Calu3 (cell line): Measurements from ENCODE around the gene TTC34. TPM values are rescaled to one million over a fixed set of nuclear protein-coding genes. Genes with fewer than 3 reads are reported as not detected.

Experiments used
- BruUV-seq: library from RNA; stranded (reverse); fragments of 400-500 nt; replicated peaks from 2 replicates; lab custom pipeline; 2021; lab: Mats Ljungman, UMichigan
- CTCF ChIA-PET: fragments of 300-600 bp; sonication (Branson Sonifier 250); formaldehyde crosslinking; loops from one replicate; lab custom pipeline; 2022; ENCODE audit warnings: antibody characterized with exemption; lab: Charles Lee
- DNase-seq: peaks from one replicate; pipeline ENCODE4 v3.0.0; 2022
- H3K27ac Mint-ChIP-seq: one replicate; pipeline ENCODE4 v1.8.0; 2022; ENCODE audit warnings: mixed read lengths; ENCODE audit not compliant: unreplicated experiment
- H3K27me3 Mint-ChIP-seq: one replicate; pipeline ENCODE4 v1.8.0; 2022; ENCODE audit warnings: mixed read lengths; ENCODE audit not compliant: unreplicated experiment
- H3K36me3 Mint-ChIP-seq: one replicate; pipeline ENCODE4 v1.8.0; 2022; ENCODE audit warnings: mild to moderate bottlenecking, moderate library complexity, mixed read lengths; ENCODE audit not compliant: insufficient read depth, unreplicated experiment
- H3K4me1 Mint-ChIP-seq: one replicate; pipeline ENCODE4 v1.8.0; 2022; ENCODE audit warnings: mild to moderate bottlenecking, low read depth, mixed read lengths; ENCODE audit not compliant: unreplicated experiment
- H3K4me3 Mint-ChIP-seq: one replicate; pipeline ENCODE4 v1.8.0; 2022; ENCODE audit warnings: mild to moderate bottlenecking, low read depth, moderate library complexity, mixed read lengths; ENCODE audit not compliant: unreplicated experiment
- H3K9me3 Mint-ChIP-seq: one replicate; pipeline ENCODE4 v1.8.0; 2022; ENCODE audit warnings: low read depth, mixed read lengths; ENCODE audit not compliant: unreplicated experiment
- intact Hi-C: fragments of 100-400 bp; cut with micrococcal nuclease; formaldehyde crosslinking; loops from one replicate; pipeline ENCODE4 v1.10.0; 2022; ENCODE audit not compliant: unreplicated experiment
- total RNA-seq: library from RNA; stranded (reverse); gene quantifications from 2 replicates; pipeline ENCODE4 v1.2.3, GENCODE V29; 2022
- TF ChIP-seq, protein P1 (sequence below): fragments of 200-600 bp; IDR thresholded peaks from one replicate; pipeline ENCODE4 v1.8.0; 2022; ENCODE audit warnings: antibody characterized with exemption; ENCODE audit not compliant: unreplicated experiment

The TTC34 gene
- total RNA-seq, 1 experiment from 2014 or later = 1.3 TPM

DNA sequence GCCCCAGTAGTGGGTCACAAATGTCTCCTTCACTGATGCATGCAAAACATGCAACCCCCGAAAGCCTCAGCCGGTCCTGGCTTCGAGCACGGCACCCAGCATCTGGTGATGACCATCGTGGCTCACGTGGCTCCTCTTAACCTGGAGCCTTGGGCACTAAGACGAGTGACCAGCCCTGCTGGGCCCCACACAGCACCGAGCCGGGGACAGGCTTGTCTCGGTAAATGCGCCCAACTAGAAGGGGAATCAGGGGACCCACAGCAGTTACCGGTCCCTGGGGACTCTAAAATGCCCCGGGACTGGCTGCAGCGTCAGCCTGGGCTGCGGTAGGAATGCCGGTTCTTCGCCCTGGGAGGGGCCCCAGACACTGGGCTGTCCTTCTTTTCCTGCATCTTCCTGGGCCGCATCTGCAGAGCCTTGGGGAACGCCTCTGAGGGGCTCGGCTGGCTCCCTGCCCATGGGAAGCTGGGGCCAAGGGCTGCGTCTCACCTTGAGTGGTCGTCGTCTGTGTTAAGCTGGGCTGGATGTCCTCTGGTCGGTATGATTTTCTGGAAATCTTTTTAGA is 13.1 kb upstream of the TTC34 start:
- H3K4me1 Mint-ChIP-seq = no peaks in the 10 kb centered on the region
- no peaks in the 10 kb centered on the region for H3K9me3 Mint-ChIP-seq
- DNase-seq = no peak
- H3K27ac Mint-ChIP-seq = no peak overlapping the region
- intact Hi-C loops = no loop called here
- no peak overlapping the region for H3K4me3 Mint-ChIP-seq
- TF ChIP-seq, protein P1, sequence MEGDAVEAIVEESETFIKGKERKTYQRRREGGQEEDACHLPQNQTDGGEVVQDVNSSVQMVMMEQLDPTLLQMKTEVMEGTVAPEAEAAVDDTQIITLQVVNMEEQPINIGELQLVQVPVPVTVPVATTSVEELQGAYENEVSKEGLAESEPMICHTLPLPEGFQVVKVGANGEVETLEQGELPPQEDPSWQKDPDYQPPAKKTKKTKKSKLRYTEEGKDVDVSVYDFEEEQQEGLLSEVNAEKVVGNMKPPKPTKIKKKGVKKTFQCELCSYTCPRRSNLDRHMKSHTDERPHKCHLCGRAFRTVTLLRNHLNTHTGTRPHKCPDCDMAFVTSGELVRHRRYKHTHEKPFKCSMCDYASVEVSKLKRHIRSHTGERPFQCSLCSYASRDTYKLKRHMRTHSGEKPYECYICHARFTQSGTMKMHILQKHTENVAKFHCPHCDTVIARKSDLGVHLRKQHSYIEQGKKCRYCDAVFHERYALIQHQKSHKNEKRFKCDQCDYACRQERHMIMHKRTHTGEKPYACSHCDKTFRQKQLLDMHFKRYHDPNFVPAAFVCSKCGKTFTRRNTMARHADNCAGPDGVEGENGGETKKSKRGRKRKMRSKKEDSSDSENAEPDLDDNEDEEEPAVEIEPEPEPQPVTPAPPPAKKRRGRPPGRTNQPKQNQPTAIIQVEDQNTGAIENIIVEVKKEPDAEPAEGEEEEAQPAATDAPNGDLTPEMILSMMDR = no peak
- peaks cover 12% of the 10 kb centered on the region for H3K27me3 Mint-ChIP-seq
- no TSS peak for BruUV-seq
- no peaks in the 10 kb centered on the region for H3K36me3 Mint-ChIP-seq
- CTCF ChIA-PET = no interaction called here

DNA sequence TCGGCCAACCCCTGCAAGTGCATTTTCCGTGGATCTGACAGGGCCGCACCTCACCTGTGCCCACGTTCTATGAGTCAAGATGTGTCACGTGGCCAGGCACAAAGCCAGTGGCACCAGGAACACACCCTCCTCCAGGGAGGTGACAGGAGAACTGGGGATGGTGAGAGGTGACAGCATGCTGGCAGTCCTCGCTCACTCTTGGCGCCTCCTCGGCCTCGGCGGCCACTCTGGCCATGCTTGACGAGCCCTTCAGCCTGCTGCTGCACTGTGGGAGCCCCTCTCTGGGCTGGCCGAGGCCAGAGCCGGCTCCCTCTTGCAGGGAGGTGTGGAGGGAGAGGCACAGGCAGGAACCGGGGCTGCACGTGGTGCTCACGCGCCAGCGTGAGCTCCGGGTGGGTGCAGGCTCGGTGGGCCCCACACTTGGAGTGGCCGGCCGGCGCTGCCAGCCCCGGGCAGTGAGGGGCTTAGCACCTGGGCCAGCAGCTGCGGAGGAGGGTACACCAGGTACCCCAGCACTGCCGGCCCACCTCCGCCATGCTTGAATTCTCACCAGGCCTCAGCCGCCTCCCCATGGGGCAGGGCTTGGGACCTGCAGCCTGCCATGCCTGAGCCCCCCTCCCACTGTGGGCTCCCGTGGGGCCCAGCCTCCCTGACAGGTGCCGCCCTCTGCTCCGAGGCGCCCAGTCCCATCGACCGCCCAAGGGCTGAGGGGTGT is 11.6 kb upstream of the TTC34 start:
- intact Hi-C loops = no loop called here
- Mint-ChIP-seq H3K4me3 (no peak overlapping the region), H3K27me3 (peaks cover 4% of the 10 kb centered on the region), H3K9me3 (no peaks in the 10 kb centered on the region), H3K36me3 (no peaks in the 10 kb centered on the region), H3K4me1 (no peaks in the 10 kb centered on the region), H3K27ac (no peak overlapping the region)
- CTCF ChIA-PET = no interaction called here
- no TSS peak for BruUV-seq
- TF ChIP-seq, protein P1 = no peak
- DNase-seq = no peak

DNA sequence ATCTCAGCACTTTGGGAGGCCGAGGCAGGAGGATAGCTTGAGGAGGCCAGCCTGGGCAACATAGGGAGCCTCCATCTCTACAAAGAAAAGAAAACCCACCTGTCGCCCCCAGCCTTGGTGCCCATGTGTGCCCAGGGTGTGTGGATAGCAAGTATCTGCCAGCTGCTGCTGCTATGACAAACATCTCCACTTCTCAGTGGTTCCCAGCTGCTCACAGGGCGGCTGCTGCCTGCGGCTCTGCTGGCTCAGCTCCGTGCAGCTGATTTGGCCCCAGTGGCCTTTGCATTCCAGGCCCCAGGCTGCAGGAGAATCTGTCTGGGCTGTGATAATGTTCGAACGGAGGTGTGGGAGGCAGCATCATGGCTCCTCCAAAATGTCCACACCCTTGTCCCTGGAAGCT is 10.6 kb upstream of the TTC34 start:
- no peaks in the 10 kb centered on the region for H3K9me3 Mint-ChIP-seq
- no TSS peak for BruUV-seq
- CTCF ChIA-PET = no interaction called here
- no peaks in the 10 kb centered on the region for H3K36me3 Mint-ChIP-seq
- H3K4me1 Mint-ChIP-seq = no peaks in the 10 kb centered on the region
- no peak overlapping the region for H3K4me3 Mint-ChIP-seq
- no peak overlapping the region for H3K27ac Mint-ChIP-seq
- peaks cover 13% of the 10 kb centered on the region for H3K27me3 Mint-ChIP-seq
- intact Hi-C loops = no loop called here
- DNase-seq = no peak
- TF ChIP-seq, protein P1 = no peak

DNA sequence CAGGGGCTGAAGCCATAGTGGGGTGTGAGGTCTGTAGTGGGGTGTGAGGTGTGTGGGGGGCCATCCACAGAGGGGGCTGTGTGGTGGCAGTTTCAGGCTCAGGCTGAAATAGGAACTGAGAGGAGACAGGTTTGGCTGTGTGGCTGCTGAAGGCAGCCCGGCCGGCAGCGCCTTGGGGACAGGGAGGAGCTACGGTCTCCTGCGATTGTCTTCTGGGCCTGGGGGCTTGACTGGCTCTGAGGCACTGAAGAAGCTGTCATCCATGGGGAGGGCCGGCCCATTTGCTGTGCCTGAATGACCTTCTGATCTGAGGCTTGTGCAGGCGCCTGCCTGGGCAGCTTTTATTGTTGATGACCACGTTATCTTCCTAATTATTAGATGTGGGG is 10.0 kb upstream of the TTC34 start:
- TF ChIP-seq, protein P1 = no peak
- Mint-ChIP-seq H3K9me3 (no peaks in the 10 kb centered on the region), H3K36me3 (no peaks in the 10 kb centered on the region), H3K27ac (no peak overlapping the region), H3K4me1 (no peaks in the 10 kb centered on the region), H3K27me3 (peaks cover 19% of the 10 kb centered on the region), H3K4me3 (no peak overlapping the region)
- CTCF ChIA-PET = interaction anchor here (0.7 kb wide), 1 partner anchor 50 kb away, joined by 4 read pairs; no protein-coding TSS in a partner anchor
- BruUV-seq = no TSS peak
- intact Hi-C loops = no loop called here
- DNase-seq = no peak
